ENCODE results near the gene ROR1.

- TF ChIP-seq CTCF (IDR thresholded peaks at IDR 0.05) (no peak), POLR2A (IDR thresholded peaks at IDR 0.05) (no peak)
These were observed 138.8 kb downstream of the ROR1 start for GRCh38 chr1:63912643-63913042.
